Stimulated activated CD4-positive, alpha-beta T cell treated with anti-CD3 and anti-CD28 coated beads, Interleukin-4, amount 100 ng/mL, for 1 hour (primary cell): ENCODE data around the gene ZNF83.
"Not testable (repeated sequence)": the region's sequence is repeated elsewhere in the genome, so short reads cannot be mapped to it uniquely, and the experiment has no call there.

Experiments used
- DNase-seq: peaks from one replicate; pipeline ENCODE4 v3.0.0-alpha.2; 2020

Gene ZNF83

GRCh38 chr19:52638601-52639000 is 446 bp upstream of the ZNF83 start:
- DNase-seq, result no peak

GRCh38 chr19:52635786-52636570 is 2.2 kb downstream of the ZNF83 start:
- no peak for DNase-seq

- not testable (repeated sequence) for DNase-seq
Measured at GRCh38 chr19:52627441-52627840, 10.7 kb downstream of the ZNF83 start.

- DNase-seq, result no peak
Measured at GRCh38 chr19:52626915-52627314, 11.2 kb downstream of the ZNF83 start.

GRCh38 chr19:52622261-52622660 is 15.9 kb downstream of the ZNF83 start:
- no peak for DNase-seq

- no peak for DNase-seq
Measured at GRCh38 chr19:52621376-52621775, 16.8 kb downstream of the ZNF83 start.

- no peak for DNase-seq
Measured at GRCh38 chr19:52613299-52613906, 24.8 kb downstream of the ZNF83 start.

GRCh38 chr19:52603558-52604207 is 34.5 kb downstream of the ZNF83 start:
- DNase-seq, result no peak

- no peak for DNase-seq
Measured at GRCh38 chr19:52602941-52603340, 35.2 kb downstream of the ZNF83 start.

GRCh38 chr19:52601974-52602366 is 36.2 kb downstream of the ZNF83 start:
- not testable (repeated sequence) for DNase-seq

GRCh38 chr19:52601025-52601973 is 36.9 kb downstream of the ZNF83 start:
- DNase-seq, result peak; percentile 96

- peak; percentile 12 for DNase-seq
Measured at GRCh38 chr19:52600639-52601024, 37.5 kb downstream of the ZNF83 start.

- no peak for DNase-seq
Measured at GRCh38 chr19:52599241-52599640, 38.9 kb downstream of the ZNF83 start.

- not testable (repeated sequence) for DNase-seq
Measured at GRCh38 chr19:52593441-52593840, 44.7 kb downstream of the ZNF83 start.

GRCh38 chr19:52592301-52592700 is 45.9 kb downstream of the ZNF83 start:
- DNase-seq, result no peak

- no peak for DNase-seq
Measured at GRCh38 chr19:52590728-52591127, 47.4 kb downstream of the ZNF83 start.

GRCh38 chr19:52585604-52586003 is 52.6 kb downstream of the ZNF83 start:
- DNase-seq, result no peak

GRCh38 chr19:52584736-52585440 is 53.3 kb downstream of the ZNF83 start:
- DNase-seq, result no peak

GRCh38 chr19:52570000-52570861 is 67.9 kb downstream of the ZNF83 start, which contains the start of gene ZNF701:
Gene ZNF701, plus strand, starts transcription at chr19:52570287. Its CDS starts 3,861 bp downstream, at chr19:52574148.
- peak; percentile 94 for DNase-seq

- peak; percentile 4 for DNase-seq
Measured at GRCh38 chr19:52569638-52569999, 68.5 kb downstream of the ZNF83 start.

- DNase-seq, result no peak
Measured at GRCh38 chr19:52567921-52568320, 70.2 kb downstream of the ZNF83 start.
